Erythroblast (primary cell): ENCODE data around the gene HSPA2.

Experiments used
- GATA1 ChIP-seq: IDR thresholded peaks from 2 replicates; pipeline ENCODE4 v1.6.1; 2011; ENCODE audit warnings: low read depth, mild to moderate bottlenecking, control low read depth, low read length, moderate library complexity
- POLR2A ChIP-seq: IDR thresholded peaks from 2 replicates; pipeline ENCODE4 v1.6.1; 2011; ENCODE audit warnings: mild to moderate bottlenecking, low read length

- TF ChIP-seq POLR2A (no peak), GATA1 (no peak)
These were observed 45.3 kb upstream of the HSPA2 start for GRCh38 chr14:64495252-64495651.
